HepG2 (cell line): ENCODE measurements around the gene UBE2S. TPM values are rescaled to one million over a fixed set of nuclear protein-coding genes. Genes with fewer than 3 reads are reported as not detected.

Experiments used
- ATAC-seq: fragments of 200-7000 bp; cut with Tn5 transposase; 3 replicates; pipeline ENCODE4 v1.9.1; 2020; ENCODE audit warnings: mild to moderate bottlenecking, moderate library complexity
- BruUV-seq: library from RNA; stranded (reverse); fragments of 400-500 nt; replicated peaks from 2 replicates; lab custom pipeline; 2021; lab: Mats Ljungman, UMichigan
- CTCF ChIA-PET: fragments of 300-600 bp; formaldehyde crosslinking; extraction: SDS; loops from one replicate; lab custom pipeline; 2021; ENCODE audit warnings: low total read pairs, inconsistent platforms, low intra/inter-chr PET ratio; lab: Yijun Ruan, JAX
- POLR2A ChIA-PET: fragments of 350-600 bp; sonication (Branson Sonifier 250); formaldehyde crosslinking; loops from one replicate; lab custom pipeline; 2020; ENCODE audit warnings: antibody characterized with exemption, inconsistent platforms; lab: Yijun Ruan, JAX
- DNase-seq: peaks from one replicate; pipeline ENCODE4 v3.0.0-alpha.2; 2015; ENCODE audit warnings: low spot score
- FAIRE-seq: peaks from 3 replicates; lab custom pipeline; 2011; peaks lifted over from hg19 to GRCh38; lab: Jason Lieb, UNC
- H2AFZ ChIP-seq: one replicate; pipeline ENCODE4 v1.6.1; 2011; ENCODE audit warnings: low read length, inconsistent platforms
- H3K27ac ChIP-seq: fragments of 300-600 bp; 3 replicates; pipeline ENCODE4 v1.8.0; 2011; ENCODE audit warnings: mixed run types, mild to moderate bottlenecking, mixed read lengths, low read length, inconsistent platforms; ENCODE audit not compliant: insufficient read depth; ENCODE audit errors: extremely low read length
- H3K27me3 ChIP-seq, 2 experiments: fragments of 200-600 bp in 1 of 2; 2 replicates in 1 of 2; 3 replicates in 1 of 2; pipeline versions ENCODE4 v1.6.0 to v1.8.0; 2011; ENCODE audit warnings: low read length in 2 of 2, mild to moderate bottlenecking in 2 of 2, moderate library complexity in 2 of 2, inconsistent platforms in 1 of 2; ENCODE audit not compliant: insufficient read depth in 2 of 2, control insufficient read depth in 1 of 2
- H3K36me3 ChIP-seq, 2 experiments: fragments of 200-600 bp in 1 of 2; replicated peaks in 1 of 2; 2 replicates in 1 of 2; 3 replicates in 1 of 2; pipeline versions ENCODE4 v1.5.1 to v1.8.0; 2011; ENCODE audit warnings: low read length in 2 of 2, inconsistent platforms in 1 of 2; ENCODE audit not compliant: insufficient read depth in 2 of 2, control insufficient read depth in 1 of 2
- H3K4me1 ChIP-seq: 2 replicates; pipeline ENCODE4 v1.5.1; 2012; ENCODE audit warnings: low read length, inconsistent platforms; ENCODE audit not compliant: insufficient read depth
- H3K4me2 ChIP-seq: 2 replicates; pipeline ENCODE4 v1.6.0; 2011; ENCODE audit warnings: low read depth, low read length, inconsistent platforms
- H3K4me3 ChIP-seq, 3 experiments: fragments of 200-600 bp in 1 of 3; sonication (generic), shearing (Covaris generic) in 1 of 3; replicated peaks in 1 of 3; 2 replicates each; pipeline ENCODE4 v1.5.1; 2011 to 2016; ENCODE audit warnings: low read length in 3 of 3, inconsistent platforms in 2 of 3, low read depth in 2 of 3, mild to moderate bottlenecking in 2 of 3, control low read depth in 1 of 3, mixed read lengths in 1 of 3; ENCODE audit not compliant: insufficient read depth in 1 of 3
- H3K79me2 ChIP-seq: one replicate; pipeline ENCODE4 v1.6.1; 2011; ENCODE audit warnings: low read length, inconsistent platforms; ENCODE audit not compliant: insufficient read depth
- H3K9ac ChIP-seq: 2 replicates; pipeline ENCODE4 v1.6.0; 2011; ENCODE audit warnings: mild to moderate bottlenecking, low read depth, low read length, inconsistent platforms; ENCODE audit not compliant: insufficient read depth
- H3K9me3 ChIP-seq: 2 replicates; pipeline ENCODE4 v1.5.1; 2012; ENCODE audit warnings: mild to moderate bottlenecking, low read length
- H4K20me1 ChIP-seq: 2 replicates; pipeline ENCODE4 v1.6.0; 2011; ENCODE audit warnings: inconsistent platforms, mild to moderate bottlenecking, low read length, moderate library complexity; ENCODE audit not compliant: insufficient read depth
- AGO2 ChIP-seq: fragments of 200-400 bp; formaldehyde crosslinking; optimal IDR thresholded peaks from 2 replicates; pipeline ENCODE3; 2017; ENCODE audit warnings: mild to moderate bottlenecking, low read depth, low read length, moderate library complexity
- CREM ChIP-seq, 2 experiments: sonication (generic) in 1 of 2; formaldehyde crosslinking in 1 of 2; IDR thresholded peaks; 2 replicates each; pipeline versions ENCODE4 v1.4.0 to v1.6.1; 2016 to 2020; ENCODE audit warnings: antibody characterized with exemption in 1 of 2, mild to moderate bottlenecking in 1 of 2, missing genetic modification reagents in 1 of 2
- E2F2 ChIP-seq: sonication (generic); formaldehyde crosslinking; IDR thresholded peaks from 2 replicates; pipeline ENCODE4 v1.4.0; 2020; ENCODE audit warnings: missing genetic modification reagents, borderline replicate concordance
- HNRNPL ChIP-seq: fragments of 200-400 bp; formaldehyde crosslinking; IDR thresholded peaks from 2 replicates; pipeline ENCODE4 v1.6.1; 2017; ENCODE audit warnings: mild to moderate bottlenecking, low read depth, low read length
- HOMEZ ChIP-seq: IDR thresholded peaks from 2 replicates; pipeline ENCODE4 v1.6.1; 2016; ENCODE audit warnings: low read depth
- KLF11 ChIP-seq: IDR thresholded peaks from 2 replicates; pipeline ENCODE4 v1.6.1; 2016; ENCODE audit warnings: missing compliant biosample characterization
- MYNN ChIP-seq: sonication (generic); formaldehyde crosslinking; IDR thresholded peaks from 2 replicates; pipeline ENCODE4 v1.4.0; 2020; ENCODE audit warnings: mild to moderate bottlenecking, low read depth, missing genetic modification reagents
- NRL ChIP-seq: sonication (generic); formaldehyde crosslinking; IDR thresholded peaks from 2 replicates; pipeline ENCODE4 v1.5.0; 2020; ENCODE audit warnings: missing genetic modification reagents, mild to moderate bottlenecking, moderate library complexity, borderline replicate concordance
- POLR2A ChIP-seq, 2 experiments: IDR thresholded peaks; 2 replicates each; pipeline ENCODE4 v1.6.1; 2011; ENCODE audit warnings: low read depth in 2 of 2, low read length in 2 of 2, mild to moderate bottlenecking in 1 of 2, moderate library complexity in 1 of 2; ENCODE audit not compliant: insufficient read depth in 1 of 2
- POLR2G ChIP-seq: fragments of 200-400 bp; formaldehyde crosslinking; IDR thresholded peaks from 2 replicates; pipeline ENCODE4 v1.6.1; 2018; ENCODE audit warnings: mild to moderate bottlenecking, low read depth, low read length, moderate library complexity
- U2AF1 ChIP-seq: fragments of 200-400 bp; formaldehyde crosslinking; optimal IDR thresholded peaks from 2 replicates; pipeline ENCODE3; 2017; ENCODE audit warnings: mild to moderate bottlenecking, low read depth, low read length
- ZBTB34 ChIP-seq: sonication (generic); formaldehyde crosslinking; IDR thresholded peaks from 2 replicates; pipeline ENCODE4 v1.8.0; 2022; ENCODE audit warnings: mild to moderate bottlenecking, missing genetic modification reagents
- ZBTB42 ChIP-seq: sonication (generic); formaldehyde crosslinking; IDR thresholded peaks from 2 replicates; pipeline ENCODE4 v1.5.0; 2020; ENCODE audit warnings: mild to moderate bottlenecking, missing genetic modification reagents
- ZEB1 ChIP-seq: IDR thresholded peaks from 2 replicates; pipeline ENCODE4 v1.6.1; 2012; ENCODE audit warnings: mild to moderate bottlenecking, low read depth, inconsistent platforms; ENCODE audit not compliant: insufficient replicate concordance
- ZMYM3 ChIP-seq: sonication (generic); formaldehyde crosslinking; IDR thresholded peaks from 2 replicates; pipeline ENCODE4 v1.5.1; 2020; ENCODE audit warnings: mild to moderate bottlenecking, missing genetic modification reagents
- ZNF496 ChIP-seq: sonication (generic); formaldehyde crosslinking; IDR thresholded peaks from 2 replicates; pipeline ENCODE4 v1.8.1; 2023; ENCODE audit warnings: mild to moderate bottlenecking, moderate library complexity, missing genetic modification reagents; ENCODE audit not compliant: insufficient replicate concordance
- ZNF513 ChIP-seq: sonication (generic); formaldehyde crosslinking; conservative IDR thresholded peaks from 2 replicates; pipeline ENCODE4 v1.5.0; 2020; ENCODE audit warnings: missing genetic modification reagents
- ZNF768 ChIP-seq: sonication (generic); formaldehyde crosslinking; IDR thresholded peaks from 2 replicates; pipeline ENCODE4 v1.4.0; 2020; ENCODE audit warnings: missing genetic modification reagents
- WGBS: methylation state at CpG from one replicate; pipeline ENCODE4 v1.1.6; 2017; ENCODE audit warnings: low lambda C conversion rate; 5-methylcytosine and 5-hydroxymethylcytosine counted together
- in situ Hi-C: cut with HindIII; loops from 2 replicates; pipeline ENCODE4 v1.10.0; 2017; ENCODE audit warnings: low pct_unique_long_range_greater_than_20kb; ENCODE audit not compliant: extremely low pct_ligation_motif_present
- intact Hi-C: fragments of 100-400 bp; cut with micrococcal nuclease; formaldehyde crosslinking; loops from one replicate; pipeline ENCODE4 v1.10.0; 2022; ENCODE audit not compliant: unreplicated experiment
- polyA plus RNA-seq, 8 experiments: library from polyadenylated mRNA; depleted of rRNA in 3 of 8; stranded (reverse) in 7 of 8; unstranded in 1 of 8; fragments of >200 nt; fragmentation: Illumina TruSeq in 4 of 8; extraction: Trizol in 4 of 8; gene quantifications; 2 replicates each; pipeline versions ENCODE4 v1.2.1 to v1.2.3, GENCODE V29; 2011 to 2016; ENCODE audit warnings: low read depth in 4 of 8, missing spikeins in 1 of 8, mixed read lengths in 1 of 8; ENCODE audit not compliant: insufficient read depth in 1 of 8
- total RNA-seq, 5 experiments: library from RNA; depleted of rRNA; stranded (reverse); fragments of >200 nt; fragmentation: Illumina TruSeq; extraction: Trizol; gene quantifications; 2 replicates each; pipeline ENCODE4 v1.2.3, GENCODE V29; 2016; ENCODE audit warnings: low read depth in 1 of 5

UBE2S gene
- total and polyA plus RNA-seq, 2 of the 13 experiments (the other 11 are each of a cell fraction or from before 2014, with no cell fraction given) = 32.2 to 39.3 TPM

- H4K20me1 ChIP-seq = peaks cover 44% of the 10 kb centered on the region
- peaks cover 22% of the 10 kb centered on the region for H3K79me2 ChIP-seq
- no peak for DNase-seq
- ATAC-seq = no peak
- no peaks in the 10 kb centered on the region; a peak in 1 of 5 replicates for H3K27me3 ChIP-seq
- in situ Hi-C loops = no loop called here
- no peak for FAIRE-seq
- H3K4me1 ChIP-seq = peaks cover 55% of the 10 kb centered on the region
- BruUV-seq = no TSS peak
- no peaks in the 10 kb centered on the region for H3K9me3 ChIP-seq
- no peak overlapping the region for H2AFZ ChIP-seq
- H3K4me2 ChIP-seq = no peak overlapping the region
- H3K36me3 ChIP-seq = peaks cover 16 to 35% of the 10 kb centered on the region in 2 experiments
- no peak overlapping the region for H3K9ac ChIP-seq
- WGBS = 97% methylated on average over 6 of the region's 12 CpGs
- POLR2A ChIA-PET = interaction anchor here (1.3 to 9.7 kb wide), 3 partner anchors 15 to 52 kb away, joined by 3 to 62 read pairs (median 3); partner anchors contain the start of gene UBE2S
- no peak overlapping the region for H3K4me3 ChIP-seq
- CTCF ChIA-PET = no interaction called here
- H3K27ac ChIP-seq = no peak overlapping the region
- intact Hi-C loops = no loop called here
- TF ChIP-seq ZEB1 (no peak), POLR2A (IDR thresholded peaks at IDR 0.05; ENCODE audit: insufficient read depth in 1 of 2, low read depth in 2 of 2, low read length in 2 of 2) (peak in 1 of 2 experiments; percentile 36; a peak in 2 of 4 replicates), E2F2 (CRISPR knock-in tag) (no peak), ZNF513 (CRISPR knock-in tag) (no peak), ZMYM3 (CRISPR knock-in tag) (peak; percentile 67; the same call in 1 of the 2 replicates), ZNF496 (no peak), ZNF768 (CRISPR knock-in tag) (peak; percentile 98), POLR2G (0 out of 2 replicates have a peak, but pooled peaks have one; percentile 36), HNRNPL (no peak), CREM (IDR thresholded peaks at IDR 0.05) (no peak), CREM (CRISPR knock-in tag; IDR thresholded peaks at IDR 0.05) (no peak), KLF11 (CRISPR knock-in tag) (no peak), HOMEZ (CRISPR knock-in tag) (no peak), MYNN (CRISPR knock-in tag) (no peak), AGO2 (peak; percentile 77), ZBTB42 (CRISPR knock-in tag) (no peak), ZBTB34 (CRISPR knock-in tag) (no peak), NRL (CRISPR knock-in tag) (0 out of 2 replicates have a peak, but pooled peaks have one; percentile 26), U2AF1 (no peak)
Observed at GRCh38 chr19:55391191-55391670, 16.4 kb downstream of the UBE2S start.
